HG03025 (cell line): ENCODE data around the gene FAM184A.
"Not testable (repeated sequence)": the region's sequence is repeated elsewhere in the genome, so short reads cannot be mapped to it uniquely, and the experiment has no call there.

Source experiments
- ATAC-seq: cut with Tn5 transposase; IDR thresholded peaks from one replicate; pipeline ENCODE4 v1.9.1; 2021; ENCODE audit warnings: mild to moderate bottlenecking, moderate library complexity; ENCODE audit not compliant: unreplicated experiment, low FRiP score

The FAM184A gene

DNA sequence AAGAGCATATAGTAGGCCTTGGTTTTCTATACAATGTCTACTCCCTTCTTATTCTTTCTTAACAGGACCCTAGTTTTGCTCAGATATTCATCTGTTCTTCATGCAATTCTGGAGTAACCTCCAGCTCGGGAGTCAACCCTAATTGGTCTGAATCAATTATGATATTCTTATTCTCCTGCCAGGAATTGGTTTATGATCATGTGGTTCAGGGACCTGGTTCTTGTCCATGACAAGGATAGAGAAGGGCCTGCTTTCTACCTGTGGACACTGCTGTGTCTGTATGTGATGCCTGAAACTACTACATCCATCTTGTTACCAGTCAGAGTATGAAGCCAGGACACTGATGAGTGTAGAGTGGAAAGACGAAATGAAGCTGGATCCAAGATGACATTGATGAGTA, 24.4 kb upstream of the FAM184A start:
- ATAC-seq = no peak

DNA sequence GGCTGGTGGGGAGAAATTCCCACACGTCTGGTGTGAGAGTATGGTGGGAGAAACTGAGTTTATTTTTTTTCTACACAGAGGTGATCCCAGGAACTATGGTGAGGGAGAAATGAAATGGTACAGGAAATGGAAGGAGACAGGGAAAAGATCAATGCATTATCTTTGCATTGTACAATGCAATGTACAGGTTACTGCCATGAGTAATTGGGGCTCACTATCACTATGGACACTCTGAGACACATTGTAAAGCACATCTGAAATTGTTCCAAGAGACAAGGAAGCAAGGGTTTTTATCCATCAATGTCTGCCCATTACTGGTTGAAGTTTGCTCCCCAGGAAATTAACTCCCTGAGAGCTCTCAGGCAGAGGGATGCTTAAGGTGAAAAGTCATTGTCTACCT, 21.7 kb upstream of the FAM184A start:
- ATAC-seq = no peak

- ATAC-seq = not testable (repeated sequence)
Observed at GRCh38 chr6:119097815-119098361, 19.4 kb upstream of the FAM184A start.

DNA sequence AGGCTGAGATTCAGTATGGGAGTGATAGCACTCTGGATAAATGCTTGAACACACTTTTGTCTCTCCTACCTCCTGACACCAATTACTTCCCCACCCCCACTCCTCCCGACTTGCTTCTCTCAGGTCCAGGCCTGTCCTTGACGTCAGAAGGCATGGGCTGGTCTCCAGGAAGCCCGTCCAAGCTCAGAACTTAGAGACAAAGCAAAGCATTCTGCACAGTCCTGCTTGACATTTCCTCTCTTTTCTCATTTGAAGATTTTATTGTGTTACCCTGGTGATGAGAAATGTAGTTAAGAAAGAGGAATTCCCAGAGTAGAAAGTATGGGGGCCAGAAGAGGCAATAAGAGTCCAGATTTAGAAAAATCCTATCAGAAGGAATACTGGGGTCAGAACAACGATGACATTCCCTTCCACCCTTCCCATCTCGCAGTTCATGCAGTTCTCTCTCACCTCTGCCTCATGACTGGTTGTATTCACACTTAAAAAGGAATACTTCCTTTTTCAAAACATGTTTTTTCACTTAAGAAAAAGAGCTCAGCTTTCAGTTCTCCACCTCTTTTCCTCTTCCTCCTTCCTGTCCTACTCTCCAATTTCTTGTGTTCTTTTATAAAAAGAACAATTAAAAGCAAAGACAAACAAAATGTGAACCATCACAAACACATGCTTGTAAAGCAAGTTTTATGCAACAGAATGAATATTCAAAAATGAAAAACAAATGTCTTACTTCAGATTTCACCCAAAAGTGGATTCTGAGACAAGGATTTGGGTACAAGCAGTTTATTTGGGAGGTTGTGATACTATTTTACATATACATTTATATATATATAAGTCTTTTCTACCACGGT, 18.5 kb upstream of the FAM184A start:
- ATAC-seq = no peak

DNA sequence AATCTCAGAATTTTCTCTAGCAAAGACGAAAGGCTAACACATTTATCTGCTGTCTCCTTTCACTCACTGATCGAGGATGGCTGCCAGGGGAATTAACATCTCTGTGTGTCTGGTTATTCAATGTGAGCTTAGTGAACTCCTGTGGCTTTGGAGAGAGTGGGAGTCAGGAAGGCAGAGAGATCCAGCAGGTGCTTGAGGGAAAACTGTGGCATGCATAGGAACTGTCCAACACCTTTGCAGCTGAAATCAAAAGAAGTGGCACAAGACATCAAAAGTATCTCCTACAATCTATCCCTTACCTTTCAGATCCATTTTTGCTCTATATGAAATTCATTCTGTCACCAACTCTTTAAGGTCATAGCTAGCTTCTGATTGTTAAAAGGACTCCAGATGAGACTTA, 11.8 kb upstream of the FAM184A start:
- no peak for ATAC-seq

DNA sequence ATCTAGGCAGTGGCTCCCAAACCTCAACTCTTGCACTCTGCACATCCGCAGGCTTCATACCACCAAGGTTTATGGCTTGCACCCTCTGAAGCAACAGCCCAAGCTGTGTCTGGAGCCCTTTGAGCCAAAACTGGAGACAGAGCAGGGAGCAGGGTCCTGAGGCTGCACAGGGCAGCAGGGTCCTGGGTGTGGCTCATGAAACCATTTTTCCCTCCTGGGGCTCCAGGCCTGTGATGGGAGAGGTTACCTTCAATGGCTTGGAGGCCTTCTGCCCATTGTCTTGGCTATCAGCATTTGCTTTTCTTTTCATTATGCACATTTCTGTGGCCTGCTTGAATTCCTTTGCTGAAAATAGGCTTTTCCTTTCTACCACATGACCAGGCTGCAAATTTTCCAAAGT, 6.3 kb upstream of the FAM184A start:
- ATAC-seq = no peak

DNA sequence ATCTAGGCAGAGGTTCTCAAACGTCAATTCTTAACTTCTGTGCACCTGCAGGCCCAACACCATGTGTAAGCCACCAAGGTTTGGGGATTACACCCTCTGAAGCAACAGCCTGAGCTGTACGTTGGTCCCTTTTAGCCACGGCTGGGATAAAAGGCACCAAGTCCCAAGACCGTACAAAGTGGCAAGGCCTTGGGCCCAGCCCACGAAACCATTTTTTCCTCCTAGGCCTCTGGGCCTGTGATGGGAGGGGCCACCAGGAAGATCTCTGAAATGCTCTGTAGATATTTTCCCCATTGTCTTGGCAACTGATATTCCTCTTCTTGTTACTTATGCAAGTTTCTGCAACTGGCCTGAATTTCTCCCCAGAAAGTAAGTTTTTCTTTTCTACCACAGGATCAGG, 4.5 kb upstream of the FAM184A start:
- ATAC-seq = no peak

DNA sequence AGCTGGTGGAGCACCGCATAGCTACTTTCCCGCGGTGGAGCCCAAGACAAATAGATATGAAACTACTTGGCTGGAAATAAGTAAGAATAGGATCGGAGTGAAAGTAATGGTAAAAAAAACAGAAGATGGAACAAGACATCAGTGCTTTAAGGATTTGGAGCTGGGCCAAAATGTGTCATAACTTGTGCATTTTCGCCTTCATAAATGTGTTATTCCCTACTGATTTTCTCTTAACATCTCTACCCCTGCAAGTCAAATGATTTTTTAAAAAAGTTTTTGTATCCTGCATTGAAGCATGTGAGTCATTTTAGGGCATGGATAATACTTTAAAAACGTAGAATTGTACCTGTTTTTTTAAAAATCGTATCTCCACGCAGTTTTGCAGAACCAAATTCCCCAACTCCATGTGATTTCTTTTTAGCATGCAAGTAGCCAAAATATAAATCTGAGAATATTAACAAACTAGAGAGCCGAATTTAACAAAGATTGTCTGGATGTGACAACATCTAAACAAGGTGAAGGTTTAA, 882 bp upstream of the FAM184A start:
- no peak for ATAC-seq

- peak; percentile 17 for ATAC-seq
Observed at GRCh38 chr6:119077643-119078375, 655 bp downstream of the FAM184A start.

DNA sequence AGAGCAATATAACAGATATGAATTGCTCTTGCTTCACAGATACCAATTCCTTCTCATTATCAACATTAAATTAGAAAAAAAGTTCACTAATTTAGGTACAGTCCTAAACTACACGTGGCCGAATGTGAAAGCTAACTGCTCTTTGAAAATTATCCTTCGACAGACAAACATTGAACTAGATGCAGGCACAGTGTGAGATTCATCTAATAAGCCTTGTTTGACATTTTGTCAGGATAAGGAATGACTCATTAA, 1.1 kb downstream of the FAM184A start:
- ATAC-seq = no peak

DNA sequence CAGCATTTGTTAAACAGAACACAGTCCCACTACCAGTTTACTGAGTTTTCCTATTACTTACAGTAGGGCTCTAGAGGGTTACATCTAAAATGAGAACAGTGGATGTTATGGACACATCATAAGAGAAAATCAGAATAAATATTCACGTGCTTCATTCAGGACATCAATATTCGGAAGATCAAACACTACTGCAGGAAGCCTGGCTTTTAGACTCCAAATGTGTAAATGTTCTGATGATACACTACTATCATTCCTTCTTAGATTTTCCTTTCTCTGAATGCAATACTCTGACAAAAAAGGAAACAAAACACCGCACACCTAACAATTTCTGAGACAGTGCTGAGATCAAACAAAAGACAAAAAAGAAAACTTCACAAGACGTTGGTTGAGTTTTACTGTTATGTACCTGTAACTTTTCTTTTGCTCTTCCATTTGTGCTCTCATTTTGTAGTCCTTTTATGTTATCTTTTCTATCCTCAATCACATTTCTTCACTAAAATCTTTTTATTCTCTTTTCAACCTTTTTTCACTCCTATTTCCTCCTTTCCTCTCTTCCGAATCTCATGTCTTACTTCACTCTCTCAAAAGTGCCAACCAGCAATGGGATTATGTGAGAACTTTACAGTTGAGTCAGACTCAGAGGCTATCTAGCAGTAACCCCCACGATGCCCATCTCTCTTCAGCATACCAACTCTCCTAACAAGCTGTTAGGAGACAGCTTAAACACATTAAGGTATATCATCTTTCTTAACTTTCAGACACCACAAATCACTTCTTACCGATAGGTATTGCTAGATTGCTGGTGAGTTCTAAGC, 1.7 kb downstream of the FAM184A start:
- no peak for ATAC-seq

DNA sequence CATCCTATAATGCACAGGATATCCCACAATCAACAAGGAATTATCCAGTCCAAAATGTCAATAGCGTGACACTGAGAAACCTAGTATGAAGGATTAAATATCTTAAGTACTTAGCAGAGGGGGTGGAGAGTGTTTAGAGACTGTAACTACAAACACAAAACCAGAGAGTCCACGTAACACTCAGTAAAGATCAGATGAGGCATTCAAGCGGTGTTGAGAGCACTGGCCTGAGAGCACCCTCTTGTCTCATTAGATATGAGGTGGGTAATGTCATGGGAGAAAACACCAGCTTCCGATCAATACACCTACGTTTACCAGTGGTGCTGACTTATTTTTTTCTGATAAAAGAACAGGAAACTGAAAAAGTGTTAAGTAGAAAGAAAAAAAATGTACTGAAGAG, 2.3 kb downstream of the FAM184A start:
- ATAC-seq = no peak

DNA sequence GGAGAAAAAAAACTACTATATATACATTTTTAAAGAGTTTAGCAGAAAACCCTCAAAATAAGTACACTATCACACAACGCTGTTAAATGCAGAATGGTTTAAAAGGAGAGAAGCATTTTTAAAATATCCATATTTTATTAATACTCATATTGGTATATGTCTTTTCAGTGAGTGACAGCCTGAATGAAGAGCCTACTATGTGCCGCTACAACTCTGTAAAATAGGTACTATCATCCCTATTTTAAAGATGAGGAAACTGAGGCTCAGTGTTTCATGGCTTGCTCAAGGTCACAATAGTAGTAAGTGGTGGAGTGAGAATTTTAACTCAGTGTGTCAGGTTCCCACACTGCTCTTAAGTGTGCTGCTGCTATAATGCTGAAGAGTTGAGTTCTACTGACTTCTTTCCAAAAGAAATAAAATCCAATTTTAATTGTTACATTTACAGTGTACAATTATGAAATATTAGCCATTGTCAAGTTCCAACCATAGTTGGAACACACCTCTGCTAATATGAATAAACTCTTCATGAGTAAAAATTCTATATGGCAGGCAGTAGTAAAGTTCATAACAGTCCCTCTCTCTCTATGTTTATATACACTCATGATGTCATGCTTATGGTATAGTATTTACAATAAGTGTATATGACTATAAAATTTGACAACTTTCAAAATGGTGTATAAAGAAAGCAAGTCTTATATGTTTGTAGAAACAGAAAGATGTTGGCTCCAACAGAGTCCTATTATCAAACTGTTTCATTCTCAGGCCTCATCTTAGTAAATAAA, 3.1 kb downstream of the FAM184A start:
- no peak for ATAC-seq

DNA sequence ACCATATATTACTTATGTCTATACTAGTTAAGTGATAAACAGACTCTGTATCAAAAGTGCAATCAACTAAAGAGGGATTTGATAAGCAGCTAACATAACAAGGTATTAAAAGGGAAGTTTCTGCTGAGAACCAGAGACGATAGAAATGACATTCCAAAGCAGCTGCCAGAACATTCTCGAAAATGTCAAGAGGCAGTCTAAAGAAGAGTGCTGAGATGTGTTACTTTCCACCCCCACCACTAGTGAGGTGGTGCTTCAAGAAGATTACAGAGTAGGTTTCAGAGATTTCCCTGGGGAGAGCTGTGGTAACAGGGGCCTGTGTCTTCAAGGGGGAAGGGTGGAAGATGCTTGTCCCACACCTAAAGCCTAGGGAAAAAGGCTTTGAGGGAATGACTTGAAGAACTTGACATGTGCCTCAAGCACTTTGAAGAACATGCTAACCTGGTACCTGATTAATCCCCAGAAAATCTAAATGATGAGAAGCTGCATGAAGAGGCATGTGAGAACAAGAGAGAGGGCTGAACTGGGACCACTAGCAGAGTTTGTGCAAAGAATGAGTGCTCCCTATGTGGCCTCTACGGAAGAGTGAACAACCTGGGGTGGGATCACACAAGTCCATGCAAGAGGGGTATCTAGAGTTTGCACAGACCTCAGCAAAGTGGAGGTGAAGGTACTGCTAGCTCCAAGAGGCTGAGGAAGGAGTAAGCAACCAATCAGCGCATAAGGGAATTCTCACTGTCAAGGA, 5.0 kb downstream of the FAM184A start:
- no peak for ATAC-seq

DNA sequence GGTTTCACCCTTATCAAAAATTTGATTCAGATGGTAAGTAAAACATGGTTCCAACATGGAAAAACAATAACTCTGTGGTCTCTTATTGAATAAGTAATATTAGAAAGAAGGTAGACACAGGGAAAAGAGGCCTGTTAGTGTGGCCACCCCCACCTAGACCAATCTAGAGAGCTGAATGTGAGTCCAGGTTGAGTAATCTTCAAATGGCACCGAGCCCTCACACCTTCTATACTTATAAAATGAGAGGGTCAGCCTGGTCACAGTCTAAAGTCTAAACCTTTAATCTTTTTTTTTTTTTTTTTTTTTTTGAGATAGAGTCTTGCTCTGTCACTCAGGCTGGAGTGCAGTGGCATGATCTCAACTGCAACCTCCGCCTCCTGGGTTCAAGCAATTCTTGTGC, 6.9 kb downstream of the FAM184A start:
- ATAC-seq = no peak

GRCh38 chr6:119067091-119067490, 11.4 kb downstream of the FAM184A start:
- no peak for ATAC-seq

- ATAC-seq = no peak
Observed at GRCh38 chr6:119066517-119066916, 11.9 kb downstream of the FAM184A start.

- no peak for ATAC-seq
Observed at GRCh38 chr6:119065955-119066354, 12.5 kb downstream of the FAM184A start.

GRCh38 chr6:119065382-119065781, 13.1 kb downstream of the FAM184A start:
- no peak for ATAC-seq
